GM12891 (cell line): ENCODE data around the gene OR10J5.
"Not testable (repeated sequence)": the region's sequence is repeated elsewhere in the genome, so short reads cannot be mapped to it uniquely, and the experiment has no call there.

ENCODE experiments used
- POLR2A ChIP-seq: IDR thresholded peaks from 2 replicates; pipeline ENCODE4 v1.6.1; 2011; ENCODE audit warnings: low read depth, low read length, control low read depth
- POLR2AphosphoS5 ChIP-seq: IDR thresholded peaks from 2 replicates; pipeline ENCODE4 v1.6.1; 2011; ENCODE audit warnings: low read depth, low read length, control low read depth
- POU2F2 ChIP-seq: IDR thresholded peaks from 2 replicates; pipeline ENCODE4 v1.6.1; 2011; ENCODE audit warnings: low read depth, mild to moderate bottlenecking, control low read depth, low read length, moderate library complexity
- SPI1 ChIP-seq: IDR thresholded peaks from 2 replicates; pipeline ENCODE4 v1.6.1; 2011; ENCODE audit warnings: low read depth, low read length, control low read depth
- TAF1 ChIP-seq: IDR thresholded peaks from 2 replicates; pipeline ENCODE4 v1.6.1; 2011; ENCODE audit warnings: low read depth, low read length, control low read depth

DNA sequence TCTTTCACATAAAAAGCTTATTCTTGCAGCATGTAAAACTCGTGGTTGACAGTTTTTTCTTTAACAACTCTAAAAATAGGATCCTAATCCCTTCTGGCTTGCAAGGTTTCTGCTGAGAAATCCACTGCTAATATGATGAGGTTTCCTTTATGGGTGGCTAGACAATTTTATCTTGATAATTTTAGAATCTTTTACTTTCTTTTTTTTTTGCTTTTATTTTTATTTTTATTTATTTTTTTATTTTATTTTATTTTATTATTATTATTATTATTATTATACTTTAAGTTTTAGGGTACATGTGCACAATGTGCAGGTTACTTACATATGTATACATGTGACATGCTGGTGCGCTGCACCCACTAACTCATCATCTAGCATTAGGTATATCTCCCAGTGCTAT, 11.0 kb downstream of the OR10J5 start:
- not testable (repeated sequence) for TF ChIP-seq POLR2A, POLR2AphosphoS5, SPI1, TAF1, POU2F2
